ENCODE results near the gene NCKAP1. TPM values are rescaled to one million over a fixed set of nuclear protein-coding genes. Genes with fewer than 3 reads are reported as not detected.
"Not testable (repeated sequence)": the region's sequence is repeated elsewhere in the genome, so short reads cannot be mapped to it uniquely, and the experiment has no call there.

Gene NCKAP1
- total RNA-seq, 1 donor from 2014 or later, result 180 TPM

GRCh38 chr2:183001948-183002347 is 36.3 kb downstream of the NCKAP1 start:
- Histone ChIP-seq H3K4me3 (ENCODE audit: low read depth, low read length) (no peak overlapping the region), H3K27me3 (ENCODE audit: control insufficient read depth, insufficient read depth, low read length) (no peaks in the 10 kb centered on the region), H3K36me3 (ENCODE audit: control insufficient read depth, insufficient read depth, low read length) (peaks cover 2% of the 10 kb centered on the region)
- TF ChIP-seq, protein P1, sequence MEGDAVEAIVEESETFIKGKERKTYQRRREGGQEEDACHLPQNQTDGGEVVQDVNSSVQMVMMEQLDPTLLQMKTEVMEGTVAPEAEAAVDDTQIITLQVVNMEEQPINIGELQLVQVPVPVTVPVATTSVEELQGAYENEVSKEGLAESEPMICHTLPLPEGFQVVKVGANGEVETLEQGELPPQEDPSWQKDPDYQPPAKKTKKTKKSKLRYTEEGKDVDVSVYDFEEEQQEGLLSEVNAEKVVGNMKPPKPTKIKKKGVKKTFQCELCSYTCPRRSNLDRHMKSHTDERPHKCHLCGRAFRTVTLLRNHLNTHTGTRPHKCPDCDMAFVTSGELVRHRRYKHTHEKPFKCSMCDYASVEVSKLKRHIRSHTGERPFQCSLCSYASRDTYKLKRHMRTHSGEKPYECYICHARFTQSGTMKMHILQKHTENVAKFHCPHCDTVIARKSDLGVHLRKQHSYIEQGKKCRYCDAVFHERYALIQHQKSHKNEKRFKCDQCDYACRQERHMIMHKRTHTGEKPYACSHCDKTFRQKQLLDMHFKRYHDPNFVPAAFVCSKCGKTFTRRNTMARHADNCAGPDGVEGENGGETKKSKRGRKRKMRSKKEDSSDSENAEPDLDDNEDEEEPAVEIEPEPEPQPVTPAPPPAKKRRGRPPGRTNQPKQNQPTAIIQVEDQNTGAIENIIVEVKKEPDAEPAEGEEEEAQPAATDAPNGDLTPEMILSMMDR (IDR thresholded peaks at IDR 0.05; ENCODE audit: insufficient read depth, low read length, severe bottlenecking), result no peak
- FAIRE-seq (no peak), DNase-seq (ENCODE audit: low read depth) (no peak)

DNA sequence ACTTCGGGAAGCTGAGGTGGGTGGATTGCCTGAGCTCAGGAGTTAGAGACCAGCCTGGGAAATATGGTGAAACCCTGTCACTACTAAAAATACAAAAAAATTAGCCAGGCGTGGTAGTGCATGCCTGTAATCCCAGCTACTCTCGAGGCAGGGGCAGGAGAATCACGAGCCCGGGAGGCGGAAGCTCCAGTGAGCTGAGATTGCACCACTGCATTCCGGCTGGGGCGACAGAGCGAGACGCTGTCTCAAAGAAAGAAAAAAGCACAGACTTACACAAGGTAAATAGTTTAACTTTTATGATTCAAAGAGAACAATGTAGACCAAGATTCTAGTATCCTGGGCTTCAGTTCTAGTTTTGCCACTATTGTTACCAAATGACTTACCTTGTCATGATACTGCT is 37.4 kb downstream of the NCKAP1 start:
- FAIRE-seq, result no peak

GRCh38 chr2:182999348-183000028 is 38.8 kb downstream of the NCKAP1 start:
- Histone ChIP-seq H3K27me3 (ENCODE audit: control insufficient read depth, insufficient read depth, low read length) (no peaks in the 10 kb centered on the region), H3K4me3 (ENCODE audit: low read depth, low read length) (no peak overlapping the region), H3K36me3 (ENCODE audit: control insufficient read depth, insufficient read depth, low read length) (peaks cover 5% of the 10 kb centered on the region)
- DNase-seq (ENCODE audit: low read depth) (no peak), FAIRE-seq (no peak)
- TF ChIP-seq, protein P1 (IDR thresholded peaks at IDR 0.05; ENCODE audit: insufficient read depth, low read length, severe bottlenecking), result no peak

More for the DNA sequence above, 37.4 kb downstream of the NCKAP1 start:
- Histone ChIP-seq H3K36me3 (ENCODE audit: control insufficient read depth, insufficient read depth, low read length) (peaks cover 2% of the 10 kb centered on the region), H3K27me3 (ENCODE audit: control insufficient read depth, insufficient read depth, low read length) (no peaks in the 10 kb centered on the region), H3K4me3 (ENCODE audit: low read depth, low read length) (no peak overlapping the region)
- no peak for DNase-seq (ENCODE audit: low read depth)
- TF ChIP-seq, protein P1 (IDR thresholded peaks at IDR 0.05; ENCODE audit: insufficient read depth, low read length, severe bottlenecking), result no peak

DNA sequence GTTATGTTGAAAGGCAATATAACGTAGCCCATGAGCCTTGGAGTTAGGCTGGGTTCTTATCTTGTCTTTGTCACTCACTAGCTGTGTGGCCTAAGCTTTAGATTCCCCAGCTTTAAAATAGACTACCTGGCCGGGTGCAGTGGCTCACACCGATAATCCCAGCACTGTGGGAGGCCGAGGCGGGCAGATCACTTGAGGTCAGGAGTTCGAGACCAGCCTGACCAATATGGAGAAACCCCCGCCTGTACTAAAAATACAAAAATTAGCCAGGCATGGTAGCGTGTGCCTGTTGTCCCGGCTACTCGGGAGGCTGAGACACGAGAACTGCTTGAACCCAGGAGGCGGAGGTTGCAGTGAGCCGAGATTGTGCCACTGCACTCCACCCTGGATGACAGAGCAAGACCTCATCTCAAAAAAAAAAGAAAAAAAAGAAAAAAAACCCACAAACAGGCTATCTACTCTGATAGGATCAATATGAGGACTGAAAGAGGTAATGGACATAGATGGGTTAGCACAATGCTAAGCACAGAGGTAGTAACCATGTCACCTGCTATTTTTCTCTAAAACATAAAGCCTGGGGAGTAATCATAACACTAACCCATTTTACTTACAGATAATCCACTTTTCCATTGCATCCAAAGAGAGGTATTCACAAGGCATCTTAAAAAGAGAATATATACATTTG is 43.9 kb downstream of the NCKAP1 start:
- FAIRE-seq, result no peak

GRCh38 chr2:182982941-182983340 is 55.3 kb downstream of the NCKAP1 start:
- H3K27me3 ChIP-seq (ENCODE audit: control insufficient read depth, insufficient read depth, low read length), result no peaks in the 10 kb centered on the region
- TF ChIP-seq, protein P1 (IDR thresholded peaks at IDR 0.05; ENCODE audit: insufficient read depth, low read length, severe bottlenecking), result no peak
- peaks cover 3% of the 10 kb centered on the region for H3K36me3 ChIP-seq (ENCODE audit: control insufficient read depth, insufficient read depth, low read length)
- no peak overlapping the region for H3K4me3 ChIP-seq (ENCODE audit: low read depth, low read length)
- DNase-seq (ENCODE audit: low read depth) (no peak), FAIRE-seq (no peak)

More for the DNA sequence above, 43.9 kb downstream of the NCKAP1 start:
- Histone ChIP-seq H3K4me3 (ENCODE audit: low read depth, low read length) (no peak overlapping the region), H3K36me3 (ENCODE audit: control insufficient read depth, insufficient read depth, low read length) (peaks cover 6% of the 10 kb centered on the region), H3K27me3 (ENCODE audit: control insufficient read depth, insufficient read depth, low read length) (no peaks in the 10 kb centered on the region)
- TF ChIP-seq, protein P1 (IDR thresholded peaks at IDR 0.05; ENCODE audit: insufficient read depth, low read length, severe bottlenecking), result no peak
- DNase-seq (ENCODE audit: low read depth), result no peak

DNA sequence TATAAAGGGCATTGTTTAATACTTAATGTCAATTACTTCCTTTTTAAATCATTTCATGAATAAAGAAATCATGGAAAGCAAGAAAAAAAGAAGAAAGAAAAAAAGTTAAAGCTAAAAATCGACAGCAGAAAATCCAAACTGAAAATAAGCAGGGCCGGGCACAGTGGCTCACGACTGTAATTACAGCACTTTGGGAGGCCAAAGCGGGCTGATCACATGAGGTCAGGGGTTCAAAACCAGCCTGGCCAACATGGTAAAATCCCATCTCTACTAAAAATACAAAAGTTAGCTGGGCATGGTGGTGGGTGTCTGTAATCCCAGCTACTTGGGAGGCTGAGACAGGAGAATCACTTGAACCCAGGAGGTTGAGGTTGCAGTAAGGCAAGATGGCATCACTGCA is 56.8 kb downstream of the NCKAP1 start:
- FAIRE-seq; DNase-seq (ENCODE audit: low read depth); H3K36me3 ChIP-seq (ENCODE audit: control insufficient read depth, insufficient read depth, low read length): not testable (repeated sequence)

More for the DNA sequence above, 56.8 kb downstream of the NCKAP1 start:
- H3K4me3 ChIP-seq (ENCODE audit: low read depth, low read length); H3K27me3 ChIP-seq (ENCODE audit: control insufficient read depth, insufficient read depth, low read length): not testable (repeated sequence)
